Upper lobe of left lung (tissue), 4 donors: Measurements from ENCODE around the gene DUSP6.

Experiments used
- POLR2A ChIP-seq, 4 donors: fragments of 450-650 bp; IDR thresholded peaks; one replicate each; pipeline ENCODE4 v1.5.1; 2016 to 2017; ENCODE audit warnings: antibody characterized with exemption in 4 of 4, mild to moderate bottlenecking in 2 of 4
- TF ChIP-seq, protein P1 (sequence below), 6 experiments: fragments of 450-650 bp in 4 of 6; fragments of 200-600 bp in 2 of 6; sonication (generic) in 2 of 6; IDR thresholded peaks; one replicate each; pipeline ENCODE4 v1.5.1; 2016 to 2019; ENCODE audit warnings: antibody characterized with exemption in 6 of 6

DNA sequence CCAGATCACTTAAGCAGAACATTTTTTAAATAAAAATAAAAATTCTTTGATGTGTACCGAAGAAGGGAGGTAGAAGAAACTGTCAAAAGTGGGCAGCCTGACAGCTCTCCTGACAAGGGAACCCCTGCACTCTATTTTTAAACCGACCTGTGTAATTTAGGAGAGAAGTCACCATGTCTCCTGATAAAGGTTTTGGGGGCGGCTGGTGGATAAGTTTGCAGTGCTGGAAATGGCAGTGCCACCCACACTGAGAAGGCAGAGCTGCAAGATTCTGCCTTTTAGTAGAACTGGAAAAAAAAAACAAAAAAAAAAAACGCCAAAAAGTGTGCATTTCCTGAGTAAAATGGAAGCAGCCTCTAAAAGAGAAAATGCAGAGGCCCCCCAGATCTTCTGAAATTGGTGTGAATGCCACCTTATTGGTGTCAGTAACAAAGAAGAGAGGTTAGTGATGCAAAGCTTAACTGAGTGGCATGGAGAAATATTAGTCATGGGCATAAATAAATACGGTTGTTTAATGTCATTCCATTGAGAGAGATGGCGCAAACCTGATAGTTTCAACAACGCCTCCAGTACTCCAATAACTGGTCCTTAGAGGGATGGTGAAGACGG, 24.7 kb downstream of the DUSP6 start:
- no peak for TF ChIP-seq POLR2A (IDR thresholded peaks at IDR 0.05)
- TF ChIP-seq, protein P1, sequence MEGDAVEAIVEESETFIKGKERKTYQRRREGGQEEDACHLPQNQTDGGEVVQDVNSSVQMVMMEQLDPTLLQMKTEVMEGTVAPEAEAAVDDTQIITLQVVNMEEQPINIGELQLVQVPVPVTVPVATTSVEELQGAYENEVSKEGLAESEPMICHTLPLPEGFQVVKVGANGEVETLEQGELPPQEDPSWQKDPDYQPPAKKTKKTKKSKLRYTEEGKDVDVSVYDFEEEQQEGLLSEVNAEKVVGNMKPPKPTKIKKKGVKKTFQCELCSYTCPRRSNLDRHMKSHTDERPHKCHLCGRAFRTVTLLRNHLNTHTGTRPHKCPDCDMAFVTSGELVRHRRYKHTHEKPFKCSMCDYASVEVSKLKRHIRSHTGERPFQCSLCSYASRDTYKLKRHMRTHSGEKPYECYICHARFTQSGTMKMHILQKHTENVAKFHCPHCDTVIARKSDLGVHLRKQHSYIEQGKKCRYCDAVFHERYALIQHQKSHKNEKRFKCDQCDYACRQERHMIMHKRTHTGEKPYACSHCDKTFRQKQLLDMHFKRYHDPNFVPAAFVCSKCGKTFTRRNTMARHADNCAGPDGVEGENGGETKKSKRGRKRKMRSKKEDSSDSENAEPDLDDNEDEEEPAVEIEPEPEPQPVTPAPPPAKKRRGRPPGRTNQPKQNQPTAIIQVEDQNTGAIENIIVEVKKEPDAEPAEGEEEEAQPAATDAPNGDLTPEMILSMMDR (IDR thresholded peaks at IDR 0.05), result no peak
